Suprapubic skin (tissue), 4 donors: ENCODE data around the gene BICD1. TPM values are rescaled to one million over a fixed set of nuclear protein-coding genes. Genes with fewer than 3 reads are reported as not detected.

ENCODE experiments used
- DNase-seq, 2 donors: peaks; one replicate each; pipeline ENCODE4 v3.0.0-alpha.2; 2019; ENCODE audit warnings: low spot score in 2 of 2
- H3K27ac ChIP-seq: fragments of 200-600 bp; sonication (generic); one replicate; pipeline ENCODE4 v1.5.1; 2019
- H3K27me3 ChIP-seq: fragments of 200-600 bp; sonication (generic); one replicate; pipeline ENCODE4 v1.5.1; 2019
- H3K36me3 ChIP-seq: fragments of 200-600 bp; sonication (generic); one replicate; pipeline ENCODE4 v1.5.1; 2019
- H3K4me1 ChIP-seq: fragments of 200-600 bp; sonication (generic); one replicate; pipeline ENCODE4 v1.5.1; 2019
- H3K4me3 ChIP-seq: fragments of 200-600 bp; sonication (generic); one replicate; pipeline ENCODE4 v1.5.1; 2019; ENCODE audit warnings: mild to moderate bottlenecking
- H3K9me3 ChIP-seq: fragments of 200-600 bp; sonication (generic); one replicate; pipeline ENCODE4 v1.5.1; 2019
- CTCF ChIP-seq, 2 donors: fragments of 200-600 bp in 1 of 2; fragments of 450-650 bp in 1 of 2; sonication (generic) in 1 of 2; IDR thresholded peaks; one replicate each; pipeline ENCODE4 v1.5.1; 2016 to 2019; ENCODE audit warnings: antibody characterized with exemption in 2 of 2, mild to moderate bottlenecking in 1 of 2, moderate library complexity in 1 of 2
- EP300 ChIP-seq: sonication (generic); formaldehyde crosslinking; IDR thresholded peaks from one replicate; pipeline ENCODE4 v1.6.1; 2017; ENCODE audit warnings: antibody characterized with exemption
- POLR2A ChIP-seq, 2 donors: fragments of 450-650 bp; IDR thresholded peaks; one replicate each; pipeline ENCODE4 v1.6.1; 2017; ENCODE audit warnings: antibody characterized with exemption in 2 of 2, mild to moderate bottlenecking in 2 of 2, moderate library complexity in 2 of 2
- POLR2AphosphoS5 ChIP-seq, 3 donors: sonication (generic); formaldehyde crosslinking; IDR thresholded peaks; one replicate each; pipeline ENCODE4 v1.6.1; 2017; ENCODE audit warnings: antibody characterized with exemption in 3 of 3
- WGBS: methylation state at CpG from one replicate; pipeline ENCODE4 v1.1.5; 2018; 5-methylcytosine and 5-hydroxymethylcytosine counted together
- total RNA-seq, 4 donors: library from RNA; depleted of rRNA; stranded (reverse); fragments of >200 nt; gene quantifications; one replicate each; pipeline ENCODE4 v1.1.0, GENCODE V29; 2016

The BICD1 gene
- total RNA-seq, 4 donors from 2014 or later: 1.5 to 5.4 (median 2.5) TPM

- no peaks in the 10 kb centered on the region for H3K9me3 ChIP-seq
- no peaks in the 10 kb centered on the region for H3K27me3 ChIP-seq
- TF ChIP-seq EP300: no peak
- TF ChIP-seq CTCF (IDR thresholded peaks at IDR 0.05): no peak
- TF ChIP-seq POLR2AphosphoS5 (IDR thresholded peaks at IDR 0.05): no peak
- TF ChIP-seq POLR2A (IDR thresholded peaks at IDR 0.05): no peak
- H3K4me1 ChIP-seq: no peaks in the 10 kb centered on the region
- H3K27ac ChIP-seq: no peak overlapping the region
- H3K4me3 ChIP-seq: no peak overlapping the region
- DNase-seq: no peak
- WGBS: 84% methylated on average over 3 of the region's 3 CpGs
- H3K36me3 ChIP-seq: no peaks in the 10 kb centered on the region
These were observed 174.5 kb downstream of the BICD1 start for GRCh38 chr12:32281098-32281497.

- no peak overlapping the region for H3K4me3 ChIP-seq
- H3K36me3 ChIP-seq: no peaks in the 10 kb centered on the region
- 84% methylated on average over 9 of the region's 9 CpGs for WGBS
- no peaks in the 10 kb centered on the region for H3K9me3 ChIP-seq
- H3K27me3 ChIP-seq: no peaks in the 10 kb centered on the region
- no peak overlapping the region for H3K27ac ChIP-seq
- no peaks in the 10 kb centered on the region for H3K4me1 ChIP-seq
- TF ChIP-seq POLR2A (IDR thresholded peaks at IDR 0.05): no peak
- no peak for TF ChIP-seq CTCF (IDR thresholded peaks at IDR 0.05)
- no peak for TF ChIP-seq POLR2AphosphoS5 (IDR thresholded peaks at IDR 0.05)
- no peak for TF ChIP-seq EP300
- DNase-seq: no peak
These were observed 177.9 kb downstream of the BICD1 start for GRCh38 chr12:32284561-32284960.

- Histone ChIP-seq H3K4me1 (no peaks in the 10 kb centered on the region), H3K27me3 (no peaks in the 10 kb centered on the region), H3K27ac (no peak overlapping the region), H3K36me3 (no peaks in the 10 kb centered on the region), H3K4me3 (no peak overlapping the region), H3K9me3 (no peaks in the 10 kb centered on the region)
- no peak for DNase-seq
- TF ChIP-seq POLR2A (IDR thresholded peaks at IDR 0.05): no peak
- TF ChIP-seq POLR2AphosphoS5 (IDR thresholded peaks at IDR 0.05): no peak
- no peak for TF ChIP-seq CTCF (IDR thresholded peaks at IDR 0.05)
- no peak for TF ChIP-seq EP300
- WGBS: 48% methylated on average over 2 of the region's 2 CpGs
These were observed 178.4 kb downstream of the BICD1 start for GRCh38 chr12:32285021-32285420.

GRCh38 chr12:32285489-32285888, 178.8 kb downstream of the BICD1 start:
- no peak for DNase-seq
- Histone ChIP-seq H3K4me3 (no peak overlapping the region), H3K27me3 (no peaks in the 10 kb centered on the region), H3K4me1 (peaks cover 2% of the 10 kb centered on the region), H3K9me3 (no peaks in the 10 kb centered on the region), H3K27ac (no peak overlapping the region), H3K36me3 (no peaks in the 10 kb centered on the region)
- WGBS: 43% methylated on average over 2 of the region's 2 CpGs
- TF ChIP-seq POLR2A (IDR thresholded peaks at IDR 0.05): no peak
- no peak for TF ChIP-seq POLR2AphosphoS5 (IDR thresholded peaks at IDR 0.05)
- TF ChIP-seq EP300: no peak
- no peak for TF ChIP-seq CTCF (IDR thresholded peaks at IDR 0.05)

- DNase-seq: no peak
- Histone ChIP-seq H3K27ac (no peak overlapping the region), H3K4me1 (peaks cover 2% of the 10 kb centered on the region), H3K4me3 (no peak overlapping the region), H3K9me3 (no peaks in the 10 kb centered on the region), H3K36me3 (no peaks in the 10 kb centered on the region), H3K27me3 (no peaks in the 10 kb centered on the region)
- no peak for TF ChIP-seq POLR2A (IDR thresholded peaks at IDR 0.05)
- no peak for TF ChIP-seq EP300
- TF ChIP-seq CTCF (IDR thresholded peaks at IDR 0.05): no peak
- TF ChIP-seq POLR2AphosphoS5 (IDR thresholded peaks at IDR 0.05): no peak
These were observed 183.8 kb downstream of the BICD1 start for GRCh38 chr12:32290411-32290810.
